Activated T-cell treated with anti-CD3 and anti-CD28 coated beads for 1 hour (primary cell): ENCODE data around the gene SAMSN1.

Source experiments
- DNase-seq: peaks from one replicate; pipeline ENCODE4 v3.0.0-alpha.2; 2020; ENCODE audit warnings: low read depth

The SAMSN1 gene

DNA sequence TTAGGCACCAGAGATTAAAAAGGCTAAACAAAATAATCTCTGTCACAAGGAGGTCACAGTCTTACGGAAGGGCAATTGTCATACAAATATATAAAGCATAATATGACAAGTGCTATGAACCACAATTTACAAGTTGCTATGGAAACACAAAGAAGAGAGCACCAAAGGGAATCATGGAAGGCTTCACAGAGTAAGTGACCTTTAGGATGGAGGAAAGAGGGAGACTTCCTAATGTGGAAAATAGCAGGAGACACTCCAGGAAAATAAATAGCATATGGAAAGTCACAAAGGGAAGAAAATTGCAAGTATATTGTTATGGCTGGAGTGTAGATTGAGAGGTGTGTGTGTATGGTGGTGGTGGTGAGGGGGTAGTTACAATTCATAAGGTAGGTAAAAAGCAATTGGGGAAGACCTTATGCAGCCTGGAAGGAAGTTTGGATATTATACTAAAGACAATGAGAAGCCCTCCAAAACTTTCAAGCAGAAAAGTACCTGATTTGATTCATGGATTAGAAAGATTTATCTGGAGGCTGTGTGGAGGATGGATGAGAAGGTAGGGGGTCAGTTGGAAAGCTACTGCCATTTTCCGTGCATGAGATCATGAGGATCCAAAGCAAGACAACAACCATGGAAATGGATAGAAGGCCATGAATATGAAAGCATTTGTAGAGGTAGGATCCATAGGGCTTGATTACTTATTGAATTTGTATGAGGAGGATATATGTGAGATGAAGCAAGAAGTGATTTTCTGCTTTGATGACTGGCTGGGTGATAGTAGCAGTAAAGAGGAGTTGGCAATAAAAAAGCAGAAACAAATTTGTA lies 61.7 kb downstream of the SAMSN1 start:
- no peak for DNase-seq

- no peak for DNase-seq
Observed at GRCh38 chr21:14483296-14483695, 62.8 kb downstream of the SAMSN1 start.

GRCh38 chr21:14482165-14482564 lies 64.0 kb downstream of the SAMSN1 start:
- DNase-seq: no peak

DNA sequence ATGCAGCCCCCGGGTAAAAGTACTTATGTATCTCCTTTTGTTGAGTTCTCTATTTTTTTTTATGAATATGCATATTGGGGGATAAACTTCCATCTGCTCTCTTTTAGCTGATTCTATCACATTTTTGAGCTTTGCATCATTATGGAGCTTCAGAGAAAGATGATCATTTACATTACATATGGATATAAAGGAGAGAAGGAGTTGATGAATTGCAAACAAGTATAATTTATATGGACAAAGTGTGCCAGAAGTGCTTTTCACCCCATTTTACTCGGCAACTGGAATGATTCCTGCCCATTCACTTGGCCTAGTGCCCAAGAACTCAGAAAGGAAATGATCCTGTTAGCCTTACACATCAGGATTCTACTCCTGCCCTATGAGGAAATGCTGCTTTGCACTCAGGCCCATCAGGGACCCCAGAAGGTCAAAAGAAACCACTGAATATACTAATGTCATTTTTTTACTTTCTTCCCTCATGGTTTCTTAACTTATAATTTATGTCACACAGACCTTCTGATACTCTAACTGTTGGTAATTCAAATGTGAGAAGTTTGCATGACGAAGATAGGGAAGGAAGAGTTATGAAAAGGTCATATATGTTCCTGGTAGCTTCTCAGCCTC lies 65.6 kb downstream of the SAMSN1 start:
- DNase-seq: no peak

GRCh38 chr21:14479241-14479786 lies 66.8 kb downstream of the SAMSN1 start:
- DNase-seq: no peak

DNA sequence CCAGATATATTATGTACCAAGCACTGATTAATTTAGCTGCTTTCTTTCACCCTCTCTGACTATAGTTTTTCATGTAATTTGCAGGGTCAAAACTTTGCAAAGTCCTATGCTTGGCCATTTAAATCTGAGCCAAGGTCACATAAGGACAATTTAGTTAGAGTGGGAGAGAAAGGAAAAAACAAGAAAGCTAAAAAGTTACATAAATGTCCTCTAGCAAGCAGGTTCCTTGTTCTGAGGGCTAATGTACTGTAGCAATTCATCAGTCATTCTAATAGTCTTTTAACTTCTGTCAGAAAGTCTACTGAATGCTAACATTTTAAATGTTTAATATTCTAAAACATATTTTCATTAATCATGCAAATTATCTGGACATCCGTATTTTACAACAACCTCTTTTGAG lies 68.3 kb downstream of the SAMSN1 start:
- no peak for DNase-seq

- no peak for DNase-seq
Observed at GRCh38 chr21:14477133-14477532, 69.0 kb downstream of the SAMSN1 start.

- DNase-seq: no peak
Observed at GRCh38 chr21:14474995-14475394, 71.1 kb downstream of the SAMSN1 start.

DNA sequence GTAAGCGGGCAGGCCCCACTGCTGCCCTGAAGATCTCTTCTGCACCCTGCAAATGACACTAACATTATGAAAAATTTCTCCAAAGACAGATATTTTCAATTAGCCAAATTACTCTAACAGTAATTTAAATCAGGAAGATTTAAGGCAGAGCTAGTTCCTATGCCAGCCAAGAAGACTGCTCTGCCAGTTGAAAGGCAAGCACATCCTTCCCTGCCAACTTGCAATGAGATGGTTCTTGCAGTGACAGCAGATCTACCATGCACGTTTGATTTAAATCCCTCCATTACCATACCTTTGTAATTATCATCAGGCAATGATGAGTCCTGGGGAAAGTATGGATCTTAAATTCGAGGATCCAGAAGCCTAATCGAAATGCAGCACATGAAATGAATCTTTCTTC lies 76.5 kb downstream of the SAMSN1 start:
- no peak for DNase-seq

GRCh38 chr21:14466715-14467114 lies 79.4 kb downstream of the SAMSN1 start:
- no peak for DNase-seq

GRCh38 chr21:14457762-14458161 lies 88.4 kb downstream of the SAMSN1 start:
- DNase-seq: no peak

DNA sequence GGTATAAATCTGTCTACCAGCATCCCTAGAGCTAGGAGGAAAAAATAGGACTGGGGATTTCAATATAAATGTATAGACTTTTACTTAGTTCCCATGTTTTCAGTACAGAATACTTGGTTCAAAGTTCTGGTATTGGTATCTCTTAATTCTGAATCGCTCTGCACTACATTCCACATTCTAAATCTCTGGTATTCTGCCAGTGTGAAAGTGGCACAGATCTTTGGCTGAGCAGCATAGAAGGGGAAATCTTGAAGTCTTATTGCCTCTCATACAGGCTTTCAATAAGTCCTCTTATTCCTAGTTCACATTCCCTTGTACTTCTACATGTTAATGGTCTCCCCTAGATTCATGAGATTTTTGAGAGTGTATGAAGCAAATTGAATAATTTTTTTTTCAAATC lies 89.2 kb downstream of the SAMSN1 start:
- DNase-seq: no peak

DNA sequence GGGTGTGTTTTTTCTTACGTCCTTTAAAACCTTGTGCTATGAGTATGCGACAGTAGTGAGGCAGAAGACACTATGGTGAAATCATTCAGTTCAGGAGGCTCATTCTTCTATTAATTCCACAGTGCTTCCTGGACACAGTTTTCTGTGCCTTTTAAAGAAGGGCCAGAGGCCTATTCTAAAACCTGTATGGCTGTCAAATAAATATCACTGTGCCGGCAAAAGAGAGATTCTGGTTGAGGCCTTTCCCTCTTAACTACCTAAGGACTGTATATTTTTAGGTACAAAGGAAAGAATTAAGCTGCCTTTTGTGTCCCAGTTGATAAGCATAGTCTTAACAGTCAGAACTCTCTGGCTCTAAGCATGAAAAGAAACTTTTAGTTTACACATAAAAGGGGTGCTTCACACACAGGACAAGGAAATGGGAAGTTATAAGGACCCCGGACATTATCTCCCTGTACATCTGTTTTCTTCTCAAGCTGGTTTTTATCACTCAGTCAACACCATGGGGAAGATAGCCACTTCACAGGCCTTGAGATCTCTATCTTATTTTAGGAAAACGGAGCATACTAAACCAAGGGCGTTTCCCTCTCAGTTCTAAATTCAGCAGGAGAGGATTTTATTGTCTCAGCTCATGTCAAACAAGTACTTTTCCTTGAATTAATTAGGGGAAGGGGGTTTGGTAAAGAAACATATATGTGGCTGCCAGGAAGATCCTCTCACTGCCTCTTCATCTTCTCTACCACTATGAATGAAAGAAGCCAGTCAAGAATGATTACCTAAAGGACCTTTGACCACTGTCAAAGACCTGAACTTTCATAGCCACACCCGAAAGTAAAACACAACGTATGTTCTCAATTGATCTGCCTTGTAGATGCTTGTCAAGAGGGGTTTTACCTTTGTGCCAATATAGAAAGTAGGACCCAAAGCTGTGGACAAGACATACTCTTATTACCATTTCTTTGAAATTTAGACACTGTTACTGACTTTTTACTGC lies 91.8 kb downstream of the SAMSN1 start:
- DNase-seq: no peak

DNA sequence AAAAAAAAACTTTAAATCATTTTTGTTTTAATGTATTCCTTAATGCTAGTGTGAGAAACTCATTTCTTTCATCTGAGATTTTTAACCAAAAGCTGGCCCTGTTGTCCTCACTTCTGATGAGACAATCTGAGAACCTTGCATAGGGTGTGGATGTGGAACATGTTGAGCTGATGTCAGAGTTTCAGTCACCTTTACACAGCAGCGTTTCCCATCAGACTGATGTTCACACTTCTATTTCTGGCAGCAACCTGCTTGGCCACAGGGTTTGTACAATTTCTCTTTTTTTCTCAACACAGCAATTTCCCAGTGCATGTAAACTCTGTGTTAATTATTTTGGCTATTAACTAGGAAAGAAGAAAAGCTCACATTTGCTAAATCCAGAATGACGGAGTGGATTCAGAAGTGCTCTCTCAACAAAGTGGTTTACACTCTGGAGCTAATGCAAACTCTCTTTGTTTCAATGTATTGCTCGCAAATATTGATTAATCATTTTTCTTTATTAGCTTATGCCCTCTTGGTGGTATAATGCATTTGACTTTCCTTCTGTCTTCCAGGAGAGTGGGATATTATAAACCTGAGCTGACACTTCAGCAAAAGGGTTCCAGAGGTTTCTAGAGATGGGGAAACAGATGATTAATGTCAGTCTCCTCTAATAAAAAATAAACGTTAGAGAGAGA lies 92.6 kb downstream of the SAMSN1 start:
- DNase-seq: no peak

DNA sequence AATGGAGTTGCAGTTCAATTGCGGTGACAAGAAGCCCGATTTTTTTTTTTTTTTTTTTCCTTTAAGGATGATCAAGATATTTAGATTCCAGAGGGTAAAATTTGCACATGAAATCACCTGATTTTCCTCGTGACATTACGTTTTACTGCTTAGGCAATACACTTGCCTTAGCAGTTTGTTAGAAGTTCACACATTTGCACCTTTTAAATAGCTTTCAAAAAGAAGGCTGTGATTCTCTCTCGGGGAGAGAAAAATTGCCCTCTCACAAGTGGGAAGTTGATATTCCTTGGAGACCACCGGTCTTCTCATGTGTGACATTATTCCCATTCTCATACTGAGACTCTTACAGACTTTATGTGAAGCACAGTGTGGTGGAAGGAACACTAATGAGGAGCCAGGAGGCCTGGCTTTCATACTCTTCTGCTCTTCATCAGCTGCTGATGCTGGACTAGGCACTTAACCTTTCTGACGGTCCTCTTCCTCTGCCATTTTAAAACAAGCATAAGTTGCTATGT lies 93.3 kb downstream of the SAMSN1 start:
- no peak for DNase-seq

DNA sequence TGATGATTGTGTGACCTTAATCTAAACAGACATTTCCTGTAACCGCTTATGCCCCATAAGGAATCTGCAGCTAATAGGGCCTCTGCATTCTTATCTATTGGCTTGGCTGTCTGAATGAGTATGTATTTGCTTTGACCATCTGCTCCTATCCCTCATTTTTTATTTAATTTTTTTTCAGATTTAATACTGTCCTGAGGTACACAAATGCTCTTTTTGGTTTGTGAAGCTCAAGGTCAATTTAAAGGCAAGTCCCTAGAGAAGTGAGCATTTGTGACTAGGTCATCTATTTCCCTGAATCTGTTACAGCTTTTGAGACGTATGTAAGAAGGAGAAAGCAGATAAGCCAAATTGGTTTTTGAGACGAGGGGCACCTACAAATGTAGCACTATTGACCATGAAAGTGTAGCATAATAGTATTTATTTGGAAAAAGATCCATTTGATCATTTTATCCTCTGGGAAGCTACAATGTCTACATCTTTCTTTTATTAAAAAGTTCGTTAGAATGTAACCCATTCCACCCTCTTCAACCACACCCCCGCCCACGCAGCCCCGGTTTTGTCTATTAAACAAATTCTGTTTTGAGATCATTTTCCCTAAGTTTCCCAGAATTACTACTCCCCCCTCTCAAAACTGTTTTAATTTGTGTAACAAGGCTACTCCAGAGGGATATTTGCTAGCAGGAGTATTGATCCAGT lies 93.9 kb downstream of the SAMSN1 start:
- no peak for DNase-seq

GRCh38 chr21:14451546-14451945 lies 94.6 kb downstream of the SAMSN1 start:
- DNase-seq: no peak

DNA sequence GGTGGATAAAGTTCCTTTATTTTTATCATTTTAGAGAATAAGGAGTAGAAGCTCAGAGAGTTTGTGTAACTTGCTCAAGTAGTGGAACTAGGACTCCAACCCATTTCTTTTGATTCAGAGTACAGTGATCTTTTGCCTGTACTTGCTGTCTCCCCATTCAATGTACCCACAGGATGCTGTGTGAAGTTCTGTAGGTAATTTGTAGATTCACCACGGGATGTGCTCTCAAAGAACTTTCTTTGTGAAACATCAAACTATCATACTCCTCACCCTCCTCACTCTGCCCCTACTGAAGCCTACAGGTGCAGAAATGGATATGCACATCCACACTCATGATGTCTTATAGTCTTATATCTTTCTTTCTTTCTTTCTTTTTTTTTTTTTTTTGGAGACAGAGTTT lies 97.3 kb downstream of the SAMSN1 start:
- DNase-seq: no peak

GRCh38 chr21:14438211-14438610 lies 107.9 kb downstream of the SAMSN1 start:
- DNase-seq: no peak

DNA sequence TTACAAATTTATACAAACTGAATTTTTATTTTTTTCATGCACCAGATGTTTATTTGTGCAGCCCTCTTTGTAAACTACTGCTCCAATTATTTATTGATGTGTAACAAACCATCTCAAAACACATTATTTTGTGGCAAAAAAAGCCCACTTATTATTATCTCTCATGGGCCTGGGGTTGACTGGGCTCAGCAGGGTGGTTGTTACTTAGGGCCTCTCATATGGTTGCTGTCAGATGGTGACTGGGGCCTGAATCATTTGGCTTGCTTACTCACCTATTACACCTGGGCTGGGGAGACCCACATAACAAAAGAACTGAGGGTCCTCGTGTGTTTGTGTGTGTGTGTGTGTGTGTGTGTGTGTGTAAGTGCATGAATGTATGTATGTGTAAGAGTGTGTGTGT lies 110.7 kb downstream of the SAMSN1 start:
- DNase-seq: no peak
